Mesothelial cell of epicardium (in vitro differentiated cells): ENCODE measurements around the gene KCNQ5. TPM values are rescaled to one million over a fixed set of nuclear protein-coding genes. Genes with fewer than 3 reads are reported as not detected.

Source experiments
- DNase-seq, 2 experiments: peaks; one replicate each; pipeline ENCODE4 v3.0.0; 2021; ENCODE audit warnings: low spot score in 2 of 2; ENCODE audit not compliant: unreplicated experiment in 2 of 2
- H3K27ac Mint-ChIP-seq: 2 replicates; pipeline ENCODE4 v1.8.0; 2021; ENCODE audit warnings: mixed read lengths
- H3K27me3 Mint-ChIP-seq: 2 replicates; pipeline ENCODE4 v1.8.0; 2021; ENCODE audit warnings: low read depth, mixed read lengths
- H3K36me3 Mint-ChIP-seq: 2 replicates; pipeline ENCODE4 v1.8.0; 2021; ENCODE audit warnings: mixed read lengths
- H3K4me1 Mint-ChIP-seq: 2 replicates; pipeline ENCODE4 v1.8.0; 2021; ENCODE audit warnings: mixed read lengths
- H3K4me3 Mint-ChIP-seq: 2 replicates; pipeline ENCODE4 v1.8.0; 2021; ENCODE audit warnings: mild to moderate bottlenecking, moderate library complexity, mixed read lengths
- H3K9me3 Mint-ChIP-seq: 2 replicates; pipeline ENCODE4 v1.8.0; 2021; ENCODE audit warnings: mixed read lengths
- total RNA-seq: library from RNA; stranded (reverse); gene quantifications from 3 replicates; pipeline ENCODE4 v1.2.1, GENCODE V29; 2021
- TF ChIP-seq, protein P1 (sequence below): fragments of 200-600 bp; sonication (generic); IDR thresholded peaks from one replicate; pipeline ENCODE4 v1.5.0; 2021; ENCODE audit warnings: antibody characterized with exemption; ENCODE audit not compliant: unreplicated experiment

KCNQ5 gene
- total RNA-seq, 1 donor from 2014 or later = 4.8 TPM

DNA sequence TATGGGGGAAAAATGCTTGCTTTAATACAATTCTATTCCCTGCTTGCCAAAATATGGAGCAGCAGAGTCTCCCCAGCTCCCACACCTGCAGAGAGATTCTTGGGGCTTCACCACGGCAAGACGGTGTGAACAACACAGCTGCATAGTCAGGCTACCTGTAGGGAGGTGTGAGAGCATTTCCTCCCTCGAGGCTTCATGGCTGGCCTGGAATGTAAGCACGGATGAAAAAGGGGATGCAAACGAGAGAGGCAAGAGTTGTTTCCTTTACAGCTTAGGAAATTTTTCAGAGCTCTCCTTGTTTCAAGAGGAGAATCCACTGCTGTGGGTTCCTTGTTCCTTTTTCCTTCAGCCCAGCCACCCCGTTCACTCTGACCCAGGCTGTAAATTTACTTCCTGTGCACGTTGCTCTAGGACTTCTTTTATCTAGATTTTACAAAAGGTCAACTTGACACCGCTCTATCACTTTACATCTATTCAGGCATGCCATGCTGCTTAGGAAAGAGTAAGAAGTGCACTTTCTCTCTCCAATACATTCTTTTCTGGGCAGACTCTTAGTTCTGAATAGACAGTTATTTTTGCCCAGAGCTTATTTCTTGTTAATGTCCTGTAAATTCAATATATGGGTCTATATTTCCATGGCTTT, 406.4 kb downstream of the KCNQ5 start:
- TF ChIP-seq, protein P1, sequence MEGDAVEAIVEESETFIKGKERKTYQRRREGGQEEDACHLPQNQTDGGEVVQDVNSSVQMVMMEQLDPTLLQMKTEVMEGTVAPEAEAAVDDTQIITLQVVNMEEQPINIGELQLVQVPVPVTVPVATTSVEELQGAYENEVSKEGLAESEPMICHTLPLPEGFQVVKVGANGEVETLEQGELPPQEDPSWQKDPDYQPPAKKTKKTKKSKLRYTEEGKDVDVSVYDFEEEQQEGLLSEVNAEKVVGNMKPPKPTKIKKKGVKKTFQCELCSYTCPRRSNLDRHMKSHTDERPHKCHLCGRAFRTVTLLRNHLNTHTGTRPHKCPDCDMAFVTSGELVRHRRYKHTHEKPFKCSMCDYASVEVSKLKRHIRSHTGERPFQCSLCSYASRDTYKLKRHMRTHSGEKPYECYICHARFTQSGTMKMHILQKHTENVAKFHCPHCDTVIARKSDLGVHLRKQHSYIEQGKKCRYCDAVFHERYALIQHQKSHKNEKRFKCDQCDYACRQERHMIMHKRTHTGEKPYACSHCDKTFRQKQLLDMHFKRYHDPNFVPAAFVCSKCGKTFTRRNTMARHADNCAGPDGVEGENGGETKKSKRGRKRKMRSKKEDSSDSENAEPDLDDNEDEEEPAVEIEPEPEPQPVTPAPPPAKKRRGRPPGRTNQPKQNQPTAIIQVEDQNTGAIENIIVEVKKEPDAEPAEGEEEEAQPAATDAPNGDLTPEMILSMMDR = no peak
- no peak overlapping the region for H3K4me3 Mint-ChIP-seq
- H3K27ac Mint-ChIP-seq = peak overlapping the region; percentile 22
- no peaks in the 10 kb centered on the region for H3K9me3 Mint-ChIP-seq
- no peaks in the 10 kb centered on the region for H3K36me3 Mint-ChIP-seq
- H3K27me3 Mint-ChIP-seq = peaks cover 1% of the 10 kb centered on the region
- peaks cover 39% of the 10 kb centered on the region for H3K4me1 Mint-ChIP-seq
- DNase-seq = no peak

DNA sequence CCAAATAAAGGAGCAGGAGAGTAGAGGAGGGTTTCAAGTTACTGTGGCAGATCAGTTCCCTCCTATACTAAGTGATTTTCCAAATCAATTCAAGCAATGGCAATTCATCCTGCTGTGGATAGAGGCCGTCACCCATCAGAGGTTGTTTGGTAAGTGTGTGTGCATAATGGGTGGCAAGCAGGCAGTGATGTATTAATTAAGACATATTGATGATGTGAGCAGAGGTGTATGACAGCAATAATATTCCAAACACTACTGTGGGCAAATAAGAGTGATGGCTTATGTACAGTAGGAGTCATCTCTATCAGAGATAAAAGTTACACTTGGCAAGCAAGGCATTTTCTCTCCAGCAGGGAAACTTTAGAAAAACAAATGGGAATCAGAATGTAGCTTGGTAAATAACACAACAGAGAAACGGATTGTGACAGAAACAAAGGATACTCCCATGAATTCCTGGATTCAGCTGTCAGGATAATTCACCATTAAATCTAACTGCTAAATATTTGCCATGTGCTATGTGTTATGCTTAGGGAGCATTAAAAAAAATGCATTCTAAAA, 407.1 kb downstream of the KCNQ5 start:
- no peaks in the 10 kb centered on the region for H3K9me3 Mint-ChIP-seq
- peaks cover 1% of the 10 kb centered on the region for H3K27me3 Mint-ChIP-seq
- TF ChIP-seq, protein P1 = no peak
- no peaks in the 10 kb centered on the region for H3K36me3 Mint-ChIP-seq
- no peak overlapping the region for H3K4me3 Mint-ChIP-seq
- no peak for DNase-seq
- peaks cover 39% of the 10 kb centered on the region for H3K4me1 Mint-ChIP-seq
- peak overlapping the region; percentile 22 for H3K27ac Mint-ChIP-seq

DNA sequence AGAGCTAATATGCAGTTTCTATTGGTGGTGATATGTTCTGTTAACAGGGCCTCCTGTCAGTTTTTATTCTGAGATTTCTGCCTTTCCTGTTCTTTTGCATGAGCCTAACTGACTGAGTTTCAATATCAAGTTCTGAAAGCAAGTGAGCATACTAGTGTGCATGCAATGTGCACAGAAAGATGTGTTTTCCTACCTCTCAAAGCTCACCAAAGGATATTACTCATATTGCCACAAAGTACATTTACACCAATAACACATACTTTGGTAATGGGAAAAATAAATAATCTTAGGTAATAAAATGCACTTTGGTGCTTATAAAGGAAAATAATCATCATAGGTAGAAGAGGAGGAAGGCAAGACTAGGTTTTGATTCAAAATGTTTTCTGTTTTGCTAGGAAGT, 408.4 kb downstream of the KCNQ5 start:
- Mint-ChIP-seq H3K4me1 (peaks cover 39% of the 10 kb centered on the region), H3K27ac (no peak overlapping the region), H3K9me3 (no peaks in the 10 kb centered on the region), H3K36me3 (no peaks in the 10 kb centered on the region), H3K4me3 (no peak overlapping the region), H3K27me3 (peaks cover 1% of the 10 kb centered on the region)
- DNase-seq = no peak
- TF ChIP-seq, protein P1 = no peak

DNA sequence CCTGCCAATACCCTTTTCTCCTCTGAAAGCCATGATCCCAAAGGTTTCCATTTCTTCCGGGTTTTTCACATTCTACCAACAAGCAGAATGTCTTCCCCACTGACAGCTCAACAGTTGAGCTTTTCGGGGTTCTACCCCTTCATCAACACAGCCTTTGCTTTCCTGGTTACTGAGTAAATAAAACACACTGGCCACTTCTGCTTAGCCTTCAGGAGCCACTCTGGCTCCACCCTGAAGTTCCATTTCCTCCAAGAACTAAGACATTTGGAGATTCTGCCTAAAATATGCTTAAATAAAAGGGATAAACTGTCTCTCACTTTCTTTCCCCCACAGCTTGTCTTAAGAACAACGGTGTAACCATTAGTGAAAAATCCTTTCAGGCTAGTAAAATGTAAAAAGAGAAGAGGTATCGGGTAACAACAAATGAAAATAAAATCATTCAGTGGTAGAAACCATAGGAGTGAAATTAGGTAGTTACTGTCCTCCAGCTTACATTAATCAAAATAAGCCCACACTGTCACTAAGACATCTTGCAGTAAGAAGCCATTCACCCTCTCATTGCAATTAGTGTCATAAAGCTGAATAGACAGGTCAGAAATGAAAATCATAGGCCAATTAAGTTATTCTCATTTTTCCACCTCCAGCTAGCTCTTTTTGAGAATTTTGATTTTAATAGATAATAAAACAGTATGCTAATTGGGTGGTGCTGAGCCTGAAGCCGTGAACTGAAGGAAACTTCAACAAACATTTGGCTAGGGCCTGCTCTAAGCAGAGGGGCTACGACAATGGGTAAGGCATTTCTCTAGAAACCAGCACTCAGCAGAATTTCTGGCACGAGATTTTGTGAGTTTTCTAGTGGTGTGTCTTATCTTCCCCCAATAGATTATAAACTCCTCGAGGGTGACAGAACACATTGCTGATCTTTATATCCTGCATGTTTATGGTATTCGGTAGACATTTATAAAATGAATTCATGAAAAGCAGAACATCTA, 409.2 kb downstream of the KCNQ5 start:
- no peak for DNase-seq
- H3K4me3 Mint-ChIP-seq = no peak overlapping the region
- H3K4me1 Mint-ChIP-seq = peaks cover 39% of the 10 kb centered on the region
- TF ChIP-seq, protein P1 = no peak
- H3K27ac Mint-ChIP-seq = peak overlapping the region; percentile 37
- H3K36me3 Mint-ChIP-seq = no peaks in the 10 kb centered on the region
- no peaks in the 10 kb centered on the region for H3K9me3 Mint-ChIP-seq
- peaks cover 1% of the 10 kb centered on the region for H3K27me3 Mint-ChIP-seq

DNA sequence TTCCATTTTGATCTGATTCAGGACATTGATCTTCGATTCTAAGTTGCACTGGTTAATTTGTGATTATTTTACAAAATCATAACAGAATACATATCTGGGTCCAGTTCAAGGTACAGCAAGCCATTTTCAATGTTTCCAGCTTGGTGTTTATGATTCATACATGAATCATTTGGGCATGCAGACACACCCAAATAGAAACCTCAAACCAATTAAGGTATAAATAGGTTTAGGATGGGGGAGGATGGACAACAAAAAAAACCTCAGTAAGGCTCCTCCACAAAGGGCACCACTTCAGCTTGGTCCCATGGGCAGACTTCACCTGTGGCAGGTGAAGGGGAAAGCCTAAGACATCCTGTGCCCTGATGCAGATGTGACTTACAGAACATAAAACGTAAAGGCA, 410.7 kb downstream of the KCNQ5 start:
- Mint-ChIP-seq H3K27me3 (no peaks in the 10 kb centered on the region), H3K36me3 (no peaks in the 10 kb centered on the region), H3K27ac (no peak overlapping the region), H3K4me3 (no peak overlapping the region), H3K4me1 (peaks cover 37% of the 10 kb centered on the region), H3K9me3 (peaks cover 4% of the 10 kb centered on the region)
- TF ChIP-seq, protein P1 = no peak
- DNase-seq = no peak
